ENCODE measurements around the gene BICD1. TPM values are rescaled to one million over a fixed set of nuclear protein-coding genes. Genes with fewer than 3 reads are reported as not detected.

Gene BICD1
- total and polyA plus RNA-seq, 2 of the 13 experiments (the other 11 are each of a cell fraction or from before 2014, with no cell fraction given), result 4.5 to 5.2 TPM

- TF ChIP-seq YEATS2 (CRISPR knock-in tag; IDR thresholded peaks at IDR 0.05; ENCODE audit: borderline replicate concordance) (no peak), ZNF160 (CRISPR knock-in tag; IDR thresholded peaks at IDR 0.05) (no peak), FLYWCH1 (CRISPR knock-in tag; IDR thresholded peaks at IDR 0.05) (no peak), HHEX (CRISPR knock-in tag; IDR thresholded peaks at IDR 0.05) (no peak), ZNF484 (CRISPR knock-in tag; IDR thresholded peaks at IDR 0.05; ENCODE audit: borderline replicate concordance, low read depth) (no peak), ZNF776 (CRISPR knock-in tag; IDR thresholded peaks at IDR 0.05) (0 out of 2 replicates have a peak, but pooled peaks have one; percentile 49), TOPORS (CRISPR knock-in tag; IDR thresholded peaks at IDR 0.05) (no peak), KLF6 (CRISPR knock-in tag; IDR thresholded peaks at IDR 0.05) (peak; percentile 40; the same call in 1 of the 2 replicates), MTA3 (CRISPR knock-in tag; IDR thresholded peaks at IDR 0.05) (no peak), GATAD2A (CRISPR knock-in tag; IDR thresholded peaks at IDR 0.05) (peak; percentile 11; the same call in 1 of the 2 replicates), CENPBD1 (CRISPR knock-in tag; IDR thresholded peaks at IDR 0.05; ENCODE audit: borderline replicate concordance, low read depth) (no peak), TIGD3 (CRISPR knock-in tag; IDR thresholded peaks at IDR 0.05; ENCODE audit: borderline replicate concordance) (no peak), ZFP91 (CRISPR knock-in tag; IDR thresholded peaks at IDR 0.05; ENCODE audit: borderline replicate concordance) (peak; percentile 87; the same call in 1 of the 2 replicates), ZNF891 (CRISPR knock-in tag; IDR thresholded peaks at IDR 0.05) (peak; percentile 67; the same call in 1 of the 2 replicates), CREB3 (CRISPR knock-in tag; IDR thresholded peaks at IDR 0.05) (no peak), ARHGAP35 (CRISPR knock-in tag; IDR thresholded peaks at IDR 0.05; ENCODE audit: borderline replicate concordance) (no peak; the same call in 1 of the 2 replicates), ZNF790 (CRISPR knock-in tag; IDR thresholded peaks at IDR 0.05; ENCODE audit: borderline replicate concordance) (no peak), CENPT (CRISPR knock-in tag; IDR thresholded peaks at IDR 0.05; ENCODE audit: low read depth) (no peak), SNAI1 (CRISPR knock-in tag; IDR thresholded peaks at IDR 0.05; ENCODE audit: borderline replicate concordance) (peak; percentile 63; the same call in 1 of the 2 replicates), SOX13 (IDR thresholded peaks at IDR 0.05) (no peak), SOX13 (CRISPR knock-in tag; conservative IDR thresholded peaks at IDR 0.05 in 1 of 2, IDR thresholded peaks at IDR 0.05 in 1 of 2) (0 out of 4 replicates have a peak, but pooled peaks of 1 of the 2 experiments have one; percentile 20), NFE2 (CRISPR knock-in tag; IDR thresholded peaks at IDR 0.05) (no peak)
Measured at GRCh38 chr12:32399370-32400113, 292.9 kb downstream of the BICD1 start, which contains the start of gene FGD4 (continued).

All from HepG2 (cell line).